NB4 (cell line): Measurements from ENCODE around the gene FANCI.
A peak's percentile ranks its signal among the peaks of the same experiment; 100 is the strongest.

Source experiments
- DNase-seq: peaks from one replicate; pipeline ENCODE4 v3.0.0; 2010; ENCODE audit warnings: low read depth
- H3K4me3 ChIP-seq: one replicate; pipeline ENCODE4 v1.5.1; 2011; ENCODE audit warnings: mild to moderate bottlenecking, low read depth, low read length, moderate library complexity
- MYC ChIP-seq: IDR thresholded peaks from 2 replicates; pipeline ENCODE4 v1.6.1; 2011; ENCODE audit warnings: low read depth, low read length
- POLR2A ChIP-seq: IDR thresholded peaks from 2 replicates; pipeline ENCODE4 v1.6.1; 2011; ENCODE audit warnings: mild to moderate bottlenecking; ENCODE audit not compliant: insufficient read length; ENCODE audit errors: extremely low read depth
- TF ChIP-seq, protein P1 (sequence below): IDR thresholded peaks from one replicate; pipeline ENCODE4 v1.5.1; 2012; ENCODE audit warnings: low read depth, low read length
- TF ChIP-seq, protein P2 (sequence below): IDR thresholded peaks from 2 replicates; pipeline ENCODE4 v1.6.1; 2011; ENCODE audit warnings: low read depth, low read length

The FANCI gene

DNA sequence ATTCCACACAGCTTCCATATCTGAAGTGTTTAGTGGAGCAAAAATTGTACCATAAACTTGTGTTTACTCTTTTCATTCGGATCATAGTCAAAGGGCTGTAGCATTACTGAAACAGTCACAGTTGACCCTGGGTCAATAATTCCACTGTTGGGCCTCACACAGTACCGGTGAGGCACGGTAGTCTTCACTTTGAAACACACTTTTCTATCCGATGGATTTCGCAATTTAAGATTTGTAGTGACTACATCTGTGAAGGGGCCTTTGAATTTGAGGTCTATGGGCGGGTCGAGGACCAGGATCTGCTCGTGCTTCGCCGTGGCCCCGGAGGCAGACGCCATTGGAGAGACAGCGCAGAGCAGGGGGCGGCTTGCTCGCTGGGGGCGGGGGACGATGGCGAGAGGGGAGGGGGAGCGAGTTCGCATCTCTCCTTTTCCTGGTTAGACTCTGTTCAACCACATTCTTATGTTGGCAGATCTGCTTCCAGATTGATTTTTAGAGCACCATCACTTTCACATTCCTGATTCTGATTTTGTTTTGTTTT is 42.2 kb upstream of the FANCI start:
- no peak for DNase-seq
- H3K4me3 ChIP-seq: no peak overlapping the region
- TF ChIP-seq MYC (no peak), POLR2A (no peak)
- TF ChIP-seq, protein P1, sequence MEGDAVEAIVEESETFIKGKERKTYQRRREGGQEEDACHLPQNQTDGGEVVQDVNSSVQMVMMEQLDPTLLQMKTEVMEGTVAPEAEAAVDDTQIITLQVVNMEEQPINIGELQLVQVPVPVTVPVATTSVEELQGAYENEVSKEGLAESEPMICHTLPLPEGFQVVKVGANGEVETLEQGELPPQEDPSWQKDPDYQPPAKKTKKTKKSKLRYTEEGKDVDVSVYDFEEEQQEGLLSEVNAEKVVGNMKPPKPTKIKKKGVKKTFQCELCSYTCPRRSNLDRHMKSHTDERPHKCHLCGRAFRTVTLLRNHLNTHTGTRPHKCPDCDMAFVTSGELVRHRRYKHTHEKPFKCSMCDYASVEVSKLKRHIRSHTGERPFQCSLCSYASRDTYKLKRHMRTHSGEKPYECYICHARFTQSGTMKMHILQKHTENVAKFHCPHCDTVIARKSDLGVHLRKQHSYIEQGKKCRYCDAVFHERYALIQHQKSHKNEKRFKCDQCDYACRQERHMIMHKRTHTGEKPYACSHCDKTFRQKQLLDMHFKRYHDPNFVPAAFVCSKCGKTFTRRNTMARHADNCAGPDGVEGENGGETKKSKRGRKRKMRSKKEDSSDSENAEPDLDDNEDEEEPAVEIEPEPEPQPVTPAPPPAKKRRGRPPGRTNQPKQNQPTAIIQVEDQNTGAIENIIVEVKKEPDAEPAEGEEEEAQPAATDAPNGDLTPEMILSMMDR: no peak
- TF ChIP-seq, protein P2, sequence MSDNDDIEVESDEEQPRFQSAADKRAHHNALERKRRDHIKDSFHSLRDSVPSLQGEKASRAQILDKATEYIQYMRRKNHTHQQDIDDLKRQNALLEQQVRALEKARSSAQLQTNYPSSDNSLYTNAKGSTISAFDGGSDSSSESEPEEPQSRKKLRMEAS: no peak

DNA sequence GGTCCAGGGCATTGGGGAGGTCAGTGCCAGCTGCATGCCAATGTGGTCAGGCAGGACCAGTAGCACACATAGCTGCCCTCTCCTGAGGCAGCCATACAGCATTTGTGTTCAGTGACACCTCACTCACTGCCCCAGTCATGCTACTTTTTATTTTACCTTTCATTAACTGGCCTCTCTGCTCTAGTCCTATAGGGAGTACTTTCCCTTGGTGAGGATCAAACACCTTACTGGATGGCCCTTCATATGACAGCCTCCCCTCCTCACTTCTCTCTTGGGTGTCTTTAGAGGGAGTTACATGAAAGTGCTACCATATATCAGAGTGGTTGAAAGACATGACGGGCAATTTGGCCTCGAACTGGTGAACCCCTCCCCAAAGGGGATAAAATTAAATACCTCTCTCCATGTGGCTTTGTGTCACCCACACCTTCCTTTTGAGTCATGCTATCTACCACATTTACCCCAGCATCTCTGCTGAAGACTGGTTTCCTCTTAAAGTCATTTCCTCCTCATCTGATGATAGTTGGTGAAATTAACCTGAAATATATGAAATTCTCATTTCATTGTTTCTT is 40.0 kb upstream of the FANCI start:
- DNase-seq: peak; percentile 18
- H3K4me3 ChIP-seq: no peak overlapping the region
- TF ChIP-seq, protein P2: no peak
- TF ChIP-seq MYC (no peak), POLR2A (no peak)
- TF ChIP-seq, protein P1: no peak

DNA sequence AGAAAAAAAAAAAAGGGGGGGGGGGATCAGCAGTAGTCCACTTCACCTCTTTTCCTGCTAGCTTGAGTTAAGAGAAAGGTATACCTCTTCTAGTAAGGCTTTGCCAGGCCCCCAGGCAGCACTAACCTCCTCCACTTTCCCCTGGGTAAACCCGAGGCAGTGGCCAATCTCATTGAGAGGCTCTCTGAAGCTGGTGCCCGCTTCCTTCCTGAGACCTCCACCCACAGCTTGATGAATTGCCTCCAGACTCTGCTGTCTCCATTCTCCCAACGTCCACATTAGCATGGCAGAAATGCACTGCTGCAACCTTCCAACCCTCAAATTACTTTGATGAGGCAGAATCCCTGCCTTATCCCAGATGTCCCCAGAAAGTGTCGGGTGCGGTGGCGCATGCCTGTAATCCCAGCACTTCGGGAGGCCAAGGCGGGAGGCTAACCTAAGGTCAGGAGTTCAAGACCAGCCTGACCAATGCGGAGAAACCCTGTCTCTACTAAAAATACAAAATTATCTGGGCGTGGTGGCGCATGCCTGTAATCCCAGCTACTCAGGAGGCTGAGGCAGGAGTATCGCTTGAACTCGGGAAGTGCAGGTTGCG is 37.7 kb upstream of the FANCI start:
- no peak overlapping the region for H3K4me3 ChIP-seq
- DNase-seq: peak; percentile 19
- TF ChIP-seq, protein P2: no peak
- no peak for TF ChIP-seq POLR2A

DNA sequence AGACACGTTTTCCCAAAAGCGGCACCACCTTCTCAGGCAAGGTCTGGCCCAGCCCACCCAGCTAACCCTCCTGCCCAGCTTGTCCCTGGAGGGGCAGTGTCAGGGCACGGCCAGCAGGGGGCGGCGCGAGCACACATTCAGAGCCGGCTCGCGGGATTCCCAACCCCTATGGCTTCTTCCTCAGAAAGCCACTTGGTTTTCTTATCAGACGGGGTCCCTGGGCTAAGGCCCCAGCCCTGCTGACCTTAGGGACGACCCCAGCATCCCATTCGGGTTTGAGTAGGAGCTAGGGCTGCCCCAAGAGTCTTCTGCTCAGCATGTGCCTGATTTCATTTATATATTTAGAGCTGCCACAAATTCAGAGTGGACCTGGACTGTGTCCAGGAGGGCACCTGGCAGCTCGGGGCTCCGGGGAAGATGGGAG is 36.9 kb upstream of the FANCI start:
- DNase-seq: peak; percentile 81
- TF ChIP-seq, protein P2: no peak
- no peak; the same call in 1 of the 2 replicates for TF ChIP-seq MYC
- TF ChIP-seq, protein P1: peak; percentile 96
- no peak overlapping the region for H3K4me3 ChIP-seq

DNA sequence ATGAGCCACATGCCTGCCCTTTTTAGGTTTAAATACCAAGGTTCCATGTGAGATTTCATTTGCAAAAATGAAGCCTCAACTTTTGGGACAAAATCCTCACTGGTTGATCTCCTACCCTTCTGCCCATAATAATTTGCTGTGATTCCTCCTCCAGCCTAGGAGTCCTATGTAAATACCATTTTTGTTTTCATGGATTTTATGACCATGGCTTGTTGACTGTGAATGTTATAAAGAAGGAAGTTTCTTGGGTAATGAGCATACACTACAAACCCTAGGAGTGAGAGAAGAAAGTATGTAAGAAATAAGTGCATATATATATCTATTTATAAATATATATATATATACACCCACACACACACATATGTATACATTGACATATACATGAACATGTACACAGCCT is 35.5 kb upstream of the FANCI start:
- no peak overlapping the region for H3K4me3 ChIP-seq
- no peak for TF ChIP-seq POLR2A
- TF ChIP-seq, protein P1: no peak
- TF ChIP-seq MYC: no peak
- TF ChIP-seq, protein P2: no peak
- no peak for DNase-seq

DNA sequence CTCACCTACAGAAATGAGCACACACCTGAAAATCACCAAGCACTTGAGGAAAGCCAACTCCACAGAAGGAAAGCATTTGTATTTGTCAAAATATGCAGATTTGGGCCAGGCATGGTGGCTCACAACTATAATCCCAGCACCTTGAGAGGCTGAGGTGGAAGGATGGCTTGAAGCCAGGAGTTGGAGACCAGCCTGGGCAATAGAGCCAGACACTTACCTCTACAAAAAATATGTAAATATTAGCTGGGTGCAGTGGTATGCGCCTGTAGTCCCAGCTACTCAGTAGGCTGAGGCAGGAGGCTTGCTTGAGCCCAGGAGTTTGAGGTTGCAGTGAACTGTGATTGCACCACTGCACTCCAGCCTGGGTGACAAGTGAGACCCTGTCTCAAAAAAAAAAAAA is 34.7 kb upstream of the FANCI start:
- no peak for DNase-seq
- TF ChIP-seq MYC (no peak), POLR2A (no peak)
- TF ChIP-seq, protein P2: no peak
- TF ChIP-seq, protein P1: no peak
- no peak overlapping the region for H3K4me3 ChIP-seq
